CD4-positive, alpha-beta T cell (primary cell): ENCODE results near the gene PTPRD. TPM values are rescaled to one million over a fixed set of nuclear protein-coding genes. Genes with fewer than 3 reads are reported as not detected.

Experiments
- ATAC-seq: fragments of 200-7000 bp; cut with Tn5 transposase; one replicate; pipeline ENCODE4 v1.10.0; 2022; ENCODE audit warnings: mild to moderate bottlenecking; ENCODE audit not compliant: poor library complexity
- CTCF ChIA-PET: fragments of 350-600 bp; sonication (Branson Sonifier 250); formaldehyde crosslinking; loops from one replicate; lab custom pipeline; 2021; ENCODE audit warnings: antibody characterized with exemption, inconsistent platforms; lab: Charles Lee
- POLR2A ChIA-PET: fragments of 350-600 bp; sonication (Branson Sonifier 250); formaldehyde crosslinking; loops from one replicate; lab custom pipeline; 2021; ENCODE audit warnings: antibody characterized with exemption, inconsistent platforms; lab: Charles Lee
- DNase-seq, 14 experiments: peaks; one replicate each; pipeline ENCODE4 v3.0.0-alpha.2; 2013 to 2020; ENCODE audit warnings: mixed read lengths in 2 of 14
- H3K27ac ChIP-seq, 2 donors: one replicate each; pipeline versions ENCODE4 v1.5.1 to v1.7.0; 2013; ENCODE audit warnings: low read length in 2 of 2, low read depth in 1 of 2, mild to moderate bottlenecking in 1 of 2
- H3K27me3 ChIP-seq, 2 experiments: 1 replicate in 1 of 2; 2 replicates in 1 of 2; pipeline versions ENCODE4 v1.6.1 to v1.7.0; 2013; ENCODE audit warnings: low read length in 2 of 2, control low read depth in 1 of 2, mild to moderate bottlenecking in 1 of 2, moderate library complexity in 1 of 2; ENCODE audit not compliant: insufficient read depth in 2 of 2, control insufficient read depth in 1 of 2
- H3K36me3 ChIP-seq: one replicate; pipeline ENCODE4 v1.6.1; 2013; ENCODE audit warnings: low read length, control low read depth; ENCODE audit not compliant: insufficient read depth
- H3K4me1 ChIP-seq: one replicate; pipeline ENCODE4 v1.6.1; 2013; ENCODE audit warnings: low read length, control low read depth; ENCODE audit not compliant: insufficient read depth
- H3K4me3 ChIP-seq: one replicate; pipeline ENCODE4 v1.5.1; 2013; ENCODE audit warnings: mild to moderate bottlenecking, low read length, moderate library complexity
- H3K9me3 ChIP-seq, 2 experiments: 1 replicate in 1 of 2; 2 replicates in 1 of 2; pipeline versions ENCODE4 v1.6.1 to v1.7.0; 2013; ENCODE audit warnings: low read length in 2 of 2, mild to moderate bottlenecking in 2 of 2, control low read depth in 1 of 2, moderate library complexity in 1 of 2; ENCODE audit not compliant: control insufficient read depth in 1 of 2, insufficient read depth in 1 of 2
- H3K27ac Mint-ChIP-seq: one replicate; pipeline ENCODE4 v1.8.0; 2020; ENCODE audit warnings: mixed read lengths
- H3K27me3 Mint-ChIP-seq: one replicate; pipeline ENCODE4 v1.8.0; 2021; ENCODE audit warnings: mixed read lengths
- H3K36me3 Mint-ChIP-seq: one replicate; pipeline ENCODE4 v1.8.0; 2021; ENCODE audit warnings: low read depth, mixed read lengths
- H3K4me1 Mint-ChIP-seq: one replicate; pipeline ENCODE4 v1.8.0; 2021; ENCODE audit warnings: low read depth, mixed read lengths
- H3K4me3 Mint-ChIP-seq: one replicate; pipeline ENCODE4 v1.8.0; 2020; ENCODE audit warnings: mild to moderate bottlenecking, mixed read lengths
- H3K9me3 Mint-ChIP-seq: one replicate; pipeline ENCODE4 v1.8.0; 2020; ENCODE audit warnings: mixed read lengths
- CTCF ChIP-seq: fragments of 200-600 bp; IDR thresholded peaks from one replicate; pipeline ENCODE4 v1.8.0; 2022; ENCODE audit warnings: antibody characterized with exemption, mild to moderate bottlenecking
- intact Hi-C, 2 experiments: fragments of 100-400 bp; cut with DNase I in 1 of 2; cut with micrococcal nuclease in 1 of 2; formaldehyde crosslinking; loops; one replicate each; pipeline versions ENCODE4 v1.15.1 to v1.9.0; 2023 to 2025; cut with DNase I, micrococcal nuclease
- total RNA-seq, 174 experiments: library from RNA in 2 of 174; stranded (reverse) in 2 of 174; gene quantifications; one replicate each; pipeline ENCODE4 v1.2.3 and lab custom pipeline; 2021 to 2026

PTPRD gene
- total RNA-seq, 2 experiments from 2014 or later, result not detected

- Histone ChIP-seq H3K4me1 (no peaks in the 10 kb centered on the region), H3K36me3 (no peaks in the 10 kb centered on the region), H3K27ac (no peak overlapping the region), H3K4me3 (no peak overlapping the region), H3K9me3 (no peaks in the 10 kb centered on the region), H3K27me3 (no peaks in the 10 kb centered on the region)
- no peaks in the 10 kb centered on the region for H3K4me1 Mint-ChIP-seq
- no peak for TF ChIP-seq CTCF
- no peaks in the 10 kb centered on the region for H3K36me3 Mint-ChIP-seq
- ATAC-seq, result no peak
- intact Hi-C loops, result no loop called here
- DNase-seq, result no peak
- H3K27ac Mint-ChIP-seq, result no peak overlapping the region
- H3K9me3 Mint-ChIP-seq, result no peaks in the 10 kb centered on the region
- H3K27me3 Mint-ChIP-seq, result no peaks in the 10 kb centered on the region
- ChIA-PET POLR2A (no interaction called here), CTCF (no interaction called here)
- H3K4me3 Mint-ChIP-seq, result no peak overlapping the region
Measured at GRCh38 chr9:9904041-9904440, 708.8 kb downstream of the PTPRD start.

- Histone ChIP-seq H3K9me3 (no peaks in the 10 kb centered on the region), H3K27me3 (no peaks in the 10 kb centered on the region), H3K4me3 (no peak overlapping the region), H3K27ac (no peak overlapping the region), H3K36me3 (no peaks in the 10 kb centered on the region), H3K4me1 (no peaks in the 10 kb centered on the region)
- Mint-ChIP-seq H3K27ac (no peak overlapping the region), H3K4me1 (no peaks in the 10 kb centered on the region), H3K27me3 (no peaks in the 10 kb centered on the region), H3K9me3 (no peaks in the 10 kb centered on the region), H3K4me3 (no peak overlapping the region), H3K36me3 (no peaks in the 10 kb centered on the region)
- ATAC-seq (no peak), DNase-seq (no peak)
- intact Hi-C loops, result no loop called here
- ChIA-PET CTCF (no interaction called here), POLR2A (no interaction called here)
- no peak for TF ChIP-seq CTCF
Measured at GRCh38 chr9:9901624-9902023, 711.2 kb downstream of the PTPRD start.

DNA sequence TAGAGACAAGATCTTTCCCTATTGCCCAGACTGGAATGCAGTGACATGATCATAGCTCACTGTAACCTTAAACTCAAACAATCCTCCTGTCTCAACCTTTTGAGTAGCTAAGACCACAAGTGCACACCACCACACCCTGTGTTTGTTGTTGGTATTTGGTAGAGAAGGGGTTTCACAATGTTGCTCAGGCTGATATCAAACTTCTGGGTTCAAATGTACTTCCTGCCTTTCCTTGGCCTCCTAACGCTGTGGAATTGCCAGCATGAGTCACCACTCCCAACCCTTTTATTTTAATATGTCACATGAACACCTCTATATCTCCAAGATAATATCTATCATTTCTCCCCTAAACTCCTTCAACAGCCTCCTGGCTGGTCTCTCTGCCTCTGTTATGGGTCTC is 719.0 kb downstream of the PTPRD start:
- no peaks in the 10 kb centered on the region for H3K9me3 ChIP-seq
- H3K27me3 ChIP-seq, result no peaks in the 10 kb centered on the region
- no peaks in the 10 kb centered on the region for H3K36me3 ChIP-seq
- H3K27ac Mint-ChIP-seq, result no peak overlapping the region
- H3K27ac ChIP-seq, result no peak overlapping the region
- POLR2A ChIA-PET, result no interaction called here
- H3K36me3 Mint-ChIP-seq, result no peaks in the 10 kb centered on the region
- H3K9me3 Mint-ChIP-seq, result no peaks in the 10 kb centered on the region
- ATAC-seq, result no peak
- intact Hi-C loops, result no loop called here
- DNase-seq, result no peak
- H3K4me1 ChIP-seq, result no peaks in the 10 kb centered on the region
- CTCF ChIA-PET, result no interaction called here
- no peaks in the 10 kb centered on the region for H3K4me1 Mint-ChIP-seq
- H3K4me3 ChIP-seq, result no peak overlapping the region
- no peak for TF ChIP-seq CTCF
- H3K4me3 Mint-ChIP-seq, result no peak overlapping the region
- no peaks in the 10 kb centered on the region for H3K27me3 Mint-ChIP-seq
